Activated CD8-positive, alpha-beta memory T cell treated with anti-CD3 and anti-CD28 coated beads for 1 hour (primary cell): ENCODE measurements around the gene KRT13.
"Not testable (repeated sequence)": the region's sequence is repeated elsewhere in the genome, so short reads cannot be mapped to it uniquely, and the experiment has no call there.

ENCODE experiments used
- DNase-seq, 2 donors: peaks; one replicate each; pipeline ENCODE4 v3.0.0-alpha.2; 2020; ENCODE audit warnings: low read depth in 1 of 2; ENCODE audit errors: extremely low read depth in 1 of 2

The KRT13 gene

GRCh38 chr17:41505007-41505808, at the start of gene KRT13:
Gene KRT13, minus strand, starts transcription at chr17:41505612. Its CDS starts 62 bp downstream, at chr17:41505550.
- DNase-seq = no peak

GRCh38 chr17:41553987-41554680, 48.7 kb upstream of the KRT13 start:
- DNase-seq = no peak

- no peak for DNase-seq
Measured at GRCh38 chr17:41553176-41553575, 47.8 kb upstream of the KRT13 start.

- no peak for DNase-seq
Measured at GRCh38 chr17:41552455-41552854, 47.0 kb upstream of the KRT13 start.

- DNase-seq = no peak
Measured at GRCh38 chr17:41551365-41551764, 46.0 kb upstream of the KRT13 start.

- no peak for DNase-seq
Measured at GRCh38 chr17:41549596-41550039, 44.2 kb upstream of the KRT13 start.

- peak; percentile 31 to 76 for DNase-seq
Measured at GRCh38 chr17:41548844-41549595, 43.6 kb upstream of the KRT13 start.

- peak in 1 of 2 donors; percentile 18 for DNase-seq
Measured at GRCh38 chr17:41547921-41548843, 42.8 kb upstream of the KRT13 start.

GRCh38 chr17:41547378-41547841, 42.0 kb upstream of the KRT13 start:
- DNase-seq = no peak

GRCh38 chr17:41546819-41547218, 41.4 kb upstream of the KRT13 start:
- no peak for DNase-seq

- DNase-seq = no peak
Measured at GRCh38 chr17:41545829-41546410, 40.5 kb upstream of the KRT13 start.

GRCh38 chr17:41544935-41545334, 39.5 kb upstream of the KRT13 start:
- DNase-seq = no peak

GRCh38 chr17:41544491-41544892, 39.1 kb upstream of the KRT13 start:
- DNase-seq = no peak

GRCh38 chr17:41542786-41543185, 37.4 kb upstream of the KRT13 start:
- not testable (repeated sequence) for DNase-seq

GRCh38 chr17:41542357-41542756, 36.9 kb upstream of the KRT13 start:
- no peak for DNase-seq

- DNase-seq = no peak
Measured at GRCh38 chr17:41540921-41541625, 35.7 kb upstream of the KRT13 start.

- DNase-seq = no peak
Measured at GRCh38 chr17:41539979-41540701, 34.7 kb upstream of the KRT13 start.

- no peak for DNase-seq
Measured at GRCh38 chr17:41539071-41539492, 33.7 kb upstream of the KRT13 start.
